ENCODE results near the gene EPHB1. TPM values are rescaled to one million over a fixed set of nuclear protein-coding genes. Genes with fewer than 3 reads are reported as not detected.
A peak's percentile ranks its signal among the peaks of the same experiment; 100 is the strongest.

Gene EPHB1
- total RNA-seq, 8 experiments from 2014 or later, result 0.31 to 21.1 (median 13.7) TPM; not detected in 1

DNA sequence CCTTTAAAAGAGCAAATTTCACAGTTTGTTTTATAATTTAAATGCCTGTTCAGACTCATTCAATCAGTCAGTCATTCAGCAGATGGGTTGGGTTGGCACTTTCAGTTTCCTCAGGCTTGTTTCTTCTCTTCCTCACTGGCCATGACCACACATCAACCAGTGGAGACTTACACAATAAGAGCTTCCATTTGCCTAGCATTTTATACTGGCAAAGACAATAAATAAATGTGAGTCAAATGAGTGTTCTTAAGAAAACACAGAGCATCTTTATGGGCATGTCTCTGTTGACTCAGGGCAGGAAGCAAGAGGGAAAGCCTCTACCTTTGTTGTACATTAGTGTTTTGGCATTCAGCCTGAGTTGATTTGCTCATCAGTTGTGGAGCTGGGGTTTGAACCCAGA, 122.6 kb downstream of the EPHB1 start:
- Histone ChIP-seq H3K4me3 (no peak overlapping the region), H3K4me1 (replicated peaks in 1 of 2) (peaks cover 10 to 18% of the 10 kb centered on the region in 2 donors), H3K27ac (no peak overlapping the region)
- no peak for ATAC-seq (replicated peaks in 6 of 8)
- in situ Hi-C loops (cut with MboI; ENCODE audit: low pct_unique_long_range_greater_than_20kb in 2 of 9, low sequenced_read_pairs in 9 of 9, unreplicated experiment in 9 of 9), result no loop called here

DNA sequence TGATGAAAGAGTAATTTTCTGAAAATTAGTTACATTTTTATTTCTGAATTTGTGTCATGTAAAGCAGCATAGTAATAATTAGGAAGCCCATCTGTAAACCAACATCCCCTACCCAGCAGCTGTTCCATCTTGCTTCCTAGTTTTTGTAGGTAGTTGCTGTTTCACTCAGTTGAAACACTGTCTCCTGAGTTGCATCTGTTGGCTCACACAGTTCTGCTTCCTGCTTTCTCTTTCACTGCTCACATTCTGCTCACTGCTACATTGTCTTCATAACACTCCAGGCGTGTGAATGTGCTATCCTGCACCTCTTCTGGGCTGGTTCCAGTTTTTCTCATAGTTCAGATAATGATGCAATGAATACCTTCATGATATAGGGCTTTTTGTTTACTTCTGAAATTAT, 123.4 kb downstream of the EPHB1 start:
- Histone ChIP-seq H3K4me1 (replicated peaks in 1 of 2) (peaks cover 10 to 13% of the 10 kb centered on the region in 2 donors), H3K4me3 (no peak overlapping the region), H3K27ac (no peak overlapping the region)
- ATAC-seq (replicated peaks in 6 of 8), result no peak
- in situ Hi-C loops (cut with MboI; ENCODE audit: low pct_unique_long_range_greater_than_20kb in 2 of 9, low sequenced_read_pairs in 9 of 9, unreplicated experiment in 9 of 9), result no loop called here
- WGBS, 10 experiments, result 17 to 88% (median 33%) methylated on average over 1 of the region's 1 CpG; no CpG with 5 or more reads in 7 of the 10 experiments

DNA sequence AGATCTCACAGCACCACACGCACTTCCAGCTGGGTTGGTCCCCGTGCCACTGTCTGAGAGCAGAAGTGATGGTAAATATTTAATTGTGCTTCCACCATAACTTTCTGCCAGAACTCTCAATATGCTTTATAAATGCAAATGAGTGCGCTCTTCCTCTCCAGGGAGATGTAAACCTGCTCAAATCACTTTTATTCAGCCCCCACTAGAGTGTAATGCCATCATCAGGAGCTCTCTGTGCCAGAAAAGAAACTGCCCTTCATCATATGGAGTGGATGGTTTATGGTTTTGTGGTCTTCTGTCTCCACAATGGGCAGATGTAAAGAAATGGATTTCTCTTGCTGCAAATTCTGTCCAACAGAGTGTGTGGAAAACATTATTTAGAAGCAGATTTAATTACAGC, 127.0 kb downstream of the EPHB1 start:
- WGBS, 10 experiments, result 64 to 100% (median 78%) methylated on average over 1 to 3 of the region's 3 CpGs; no CpG with 5 or more reads in 6 of the 10 experiments
- no peak overlapping the region for H3K4me3 ChIP-seq
- in situ Hi-C loops (cut with MboI; ENCODE audit: low pct_unique_long_range_greater_than_20kb in 2 of 9, low sequenced_read_pairs in 9 of 9, unreplicated experiment in 9 of 9), result no loop called here
- H3K27ac ChIP-seq, result no peak overlapping the region
- peaks cover 4 to 13% of the 10 kb centered on the region in 2 donors for H3K4me1 ChIP-seq (replicated peaks in 1 of 2)
- peak in 2 of 8 experiments; percentile 43 to 61 for ATAC-seq (replicated peaks in 6 of 8)

DNA sequence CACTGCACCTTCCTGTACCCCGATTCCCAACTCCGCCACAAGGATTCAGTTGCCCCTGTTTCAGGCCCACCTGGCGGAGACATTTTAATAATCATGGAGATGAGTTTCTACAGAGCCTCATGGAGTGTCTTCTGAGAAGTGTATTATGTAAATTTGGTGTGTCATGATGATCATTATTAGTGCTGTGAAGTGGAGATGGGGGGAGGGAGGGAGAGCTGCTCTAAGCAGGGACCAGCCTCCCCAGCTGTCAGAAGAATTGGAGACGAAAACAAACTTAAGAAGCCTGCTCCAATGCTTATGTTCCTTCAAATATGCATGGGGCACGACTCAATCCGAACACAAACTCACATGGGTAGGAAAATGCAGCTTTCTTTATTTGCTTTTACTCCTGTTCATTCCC, 127.8 kb downstream of the EPHB1 start:
- in situ Hi-C loops (cut with MboI; ENCODE audit: low pct_unique_long_range_greater_than_20kb in 2 of 9, low sequenced_read_pairs in 9 of 9, unreplicated experiment in 9 of 9), result no loop called here
- peak in 1 of 8 experiments; percentile 45 for ATAC-seq (replicated peaks in 6 of 8)
- Histone ChIP-seq H3K4me1 (replicated peaks in 1 of 2) (peaks cover 9 to 13% of the 10 kb centered on the region in 2 donors), H3K4me3 (no peak overlapping the region), H3K27ac (no peak overlapping the region)
- 65 to 100% (median 90%) methylated on average over 1 to 6 of the region's 6 CpGs; no CpG with 5 or more reads in 2 of the 10 experiments for WGBS, 10 experiments

DNA sequence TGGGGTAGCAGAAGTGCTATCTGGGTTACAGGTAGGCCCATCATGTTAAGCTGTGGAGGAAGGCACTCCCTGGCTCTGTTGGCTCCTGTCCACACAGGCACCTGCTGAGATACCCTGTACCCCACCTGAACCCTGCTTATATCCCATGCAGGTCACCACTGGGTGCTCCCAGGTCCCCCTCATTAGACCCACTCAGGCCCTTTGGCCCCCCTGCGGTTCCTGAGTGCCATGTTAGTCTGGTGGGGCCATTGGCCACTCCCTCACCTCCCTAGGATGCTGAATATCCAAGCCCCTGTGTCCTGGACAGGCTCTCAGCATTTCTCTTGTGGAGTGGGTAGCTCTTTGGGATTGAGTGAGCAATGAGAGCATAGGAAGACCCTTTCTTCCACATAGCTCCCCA, 128.2 kb downstream of the EPHB1 start:
- Histone ChIP-seq H3K4me3 (no peak overlapping the region), H3K27ac (no peak overlapping the region), H3K4me1 (replicated peaks in 1 of 2) (peaks cover 10 to 13% of the 10 kb centered on the region in 2 donors)
- ATAC-seq (replicated peaks in 6 of 8), result no peak
- 0 to 100% methylated on average over 1 of the region's 1 CpG; no CpG with 5 or more reads in 8 of the 10 experiments for WGBS, 10 experiments
- in situ Hi-C loops (cut with MboI; ENCODE audit: low pct_unique_long_range_greater_than_20kb in 2 of 9, low sequenced_read_pairs in 9 of 9, unreplicated experiment in 9 of 9), result no loop called here

DNA sequence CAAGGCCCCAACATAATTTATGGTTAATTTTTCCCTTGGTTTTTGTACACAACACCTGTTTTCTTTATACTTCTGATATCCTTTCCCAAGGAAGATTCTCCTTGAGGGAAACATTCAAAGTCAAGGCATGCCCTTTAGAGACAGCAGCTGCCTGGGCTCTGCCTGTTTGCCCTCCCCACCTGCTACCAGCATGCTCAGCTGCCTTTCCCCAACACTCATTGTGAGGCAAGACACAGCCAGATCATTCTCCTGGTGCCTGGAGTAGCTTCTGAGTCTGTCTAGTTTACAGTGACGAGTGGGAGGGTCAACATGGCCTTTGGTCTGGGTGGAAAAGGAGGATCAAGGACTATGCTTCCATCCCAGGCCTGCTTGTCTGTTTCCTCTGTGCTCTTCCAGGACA, 132.5 kb downstream of the EPHB1 start:
- peaks cover 2 to 11% of the 10 kb centered on the region in 2 donors for H3K4me1 ChIP-seq (replicated peaks in 1 of 2)
- in situ Hi-C loops (cut with MboI; ENCODE audit: low pct_unique_long_range_greater_than_20kb in 2 of 9, low sequenced_read_pairs in 9 of 9, unreplicated experiment in 9 of 9), result no loop called here
- 17 to 86% (median 67%) methylated on average over 1 of the region's 1 CpG; no CpG with 5 or more reads in 4 of the 10 experiments for WGBS, 10 experiments

DNA sequence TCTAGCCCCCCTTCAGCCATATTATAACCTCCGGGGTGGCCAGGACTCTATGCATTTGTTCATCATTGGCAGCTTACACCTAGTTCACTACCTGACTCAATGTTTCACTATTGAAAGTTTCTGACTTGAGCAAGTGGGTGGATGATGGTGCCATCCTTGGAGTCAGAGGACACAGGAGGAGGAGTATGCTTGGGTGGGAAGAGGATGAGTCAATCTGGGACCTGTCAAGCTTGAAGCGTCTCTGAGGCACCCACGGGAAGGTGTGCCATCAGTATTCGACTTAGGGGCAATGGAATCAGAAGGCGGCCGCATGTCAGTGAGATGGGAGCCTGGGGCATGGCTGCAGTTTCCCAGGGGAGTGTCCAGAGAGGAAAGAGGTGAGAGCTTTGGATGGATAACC, 133.3 kb downstream of the EPHB1 start:
- Histone ChIP-seq H3K4me3 (no peak overlapping the region), H3K27ac (no peak overlapping the region), H3K4me1 (replicated peaks in 1 of 2) (peaks cover 0 to 11% of the 10 kb centered on the region in 2 donors)
- ATAC-seq (replicated peaks in 6 of 8), result no peak
- WGBS, 10 experiments, result 20 to 100% (median 83%) methylated on average over 1 to 6 of the region's 6 CpGs; no CpG with 5 or more reads in 2 of the 10 experiments
- in situ Hi-C loops (cut with MboI; ENCODE audit: low pct_unique_long_range_greater_than_20kb in 2 of 9, low sequenced_read_pairs in 9 of 9, unreplicated experiment in 9 of 9), result no loop called here

More for the DNA sequence above, 132.5 kb downstream of the EPHB1 start:
- no peak overlapping the region for H3K27ac ChIP-seq
- no peak overlapping the region for H3K4me3 ChIP-seq
- ATAC-seq (replicated peaks in 6 of 8), result peak in 2 of 8 experiments; percentile 28 to 56

DNA sequence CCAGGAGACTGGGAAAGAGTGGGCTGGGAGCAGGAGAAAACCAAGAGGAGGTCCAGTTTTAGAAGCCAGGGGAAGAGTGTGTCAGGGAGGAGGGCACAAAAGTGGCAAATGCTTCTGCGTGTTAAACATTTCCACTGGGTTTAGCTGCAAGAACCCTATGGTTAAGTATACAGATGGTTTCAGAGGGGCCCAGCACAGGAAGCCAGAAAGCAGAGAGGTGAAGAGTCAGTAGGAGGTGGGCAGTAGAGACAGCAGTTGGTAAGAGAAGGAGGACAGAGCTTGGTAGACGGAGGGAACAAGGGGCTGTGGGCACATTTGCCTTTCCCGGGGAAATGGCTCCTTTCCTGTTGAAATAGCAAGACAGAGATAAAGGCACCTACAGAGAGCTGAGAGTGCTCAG, 133.8 kb downstream of the EPHB1 start:
- Histone ChIP-seq H3K27ac (no peak overlapping the region), H3K4me3 (no peak overlapping the region), H3K4me1 (replicated peaks in 1 of 2) (peaks cover 0 to 11% of the 10 kb centered on the region in 2 donors)
- in situ Hi-C loops (cut with MboI; ENCODE audit: low pct_unique_long_range_greater_than_20kb in 2 of 9, low sequenced_read_pairs in 9 of 9, unreplicated experiment in 9 of 9), result no loop called here
- WGBS, 10 experiments, result 65 to 100% (median 94%) methylated on average over 1 to 3 of the region's 3 CpGs; no CpG with 5 or more reads in 5 of the 10 experiments
- no peak for ATAC-seq (replicated peaks in 6 of 8)

DNA sequence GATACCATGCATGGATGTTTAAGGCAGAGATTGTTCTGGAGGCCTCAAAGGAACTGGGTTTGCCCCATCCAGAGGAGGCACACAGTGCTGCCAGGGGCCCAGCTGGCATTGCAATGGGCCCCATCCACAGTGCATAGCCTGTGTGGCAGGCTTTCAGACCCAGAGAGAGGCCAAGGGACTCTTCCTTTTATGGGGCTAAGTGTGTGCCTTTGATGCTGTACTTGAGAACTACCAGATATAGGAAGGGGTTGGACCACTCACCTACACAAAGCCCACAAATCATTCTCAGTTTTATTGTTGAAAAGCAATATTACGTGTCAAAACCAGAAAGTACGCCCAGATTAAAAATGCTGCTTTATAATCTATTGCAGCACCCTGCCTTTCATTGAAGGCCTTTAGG, 134.9 kb downstream of the EPHB1 start:
- no peak overlapping the region for H3K4me3 ChIP-seq
- no peak for ATAC-seq (replicated peaks in 6 of 8)
- 72 to 100% (median 95%) methylated on average over 1 to 2 of the region's 2 CpGs; no CpG with 5 or more reads in 4 of the 10 experiments for WGBS, 10 experiments
- peaks cover 8 to 15% of the 10 kb centered on the region in 2 donors for H3K4me1 ChIP-seq (replicated peaks in 1 of 2)
- H3K27ac ChIP-seq, result no peak overlapping the region
- in situ Hi-C loops (cut with MboI; ENCODE audit: low pct_unique_long_range_greater_than_20kb in 2 of 9, low sequenced_read_pairs in 9 of 9, unreplicated experiment in 9 of 9), result no loop called here

DNA sequence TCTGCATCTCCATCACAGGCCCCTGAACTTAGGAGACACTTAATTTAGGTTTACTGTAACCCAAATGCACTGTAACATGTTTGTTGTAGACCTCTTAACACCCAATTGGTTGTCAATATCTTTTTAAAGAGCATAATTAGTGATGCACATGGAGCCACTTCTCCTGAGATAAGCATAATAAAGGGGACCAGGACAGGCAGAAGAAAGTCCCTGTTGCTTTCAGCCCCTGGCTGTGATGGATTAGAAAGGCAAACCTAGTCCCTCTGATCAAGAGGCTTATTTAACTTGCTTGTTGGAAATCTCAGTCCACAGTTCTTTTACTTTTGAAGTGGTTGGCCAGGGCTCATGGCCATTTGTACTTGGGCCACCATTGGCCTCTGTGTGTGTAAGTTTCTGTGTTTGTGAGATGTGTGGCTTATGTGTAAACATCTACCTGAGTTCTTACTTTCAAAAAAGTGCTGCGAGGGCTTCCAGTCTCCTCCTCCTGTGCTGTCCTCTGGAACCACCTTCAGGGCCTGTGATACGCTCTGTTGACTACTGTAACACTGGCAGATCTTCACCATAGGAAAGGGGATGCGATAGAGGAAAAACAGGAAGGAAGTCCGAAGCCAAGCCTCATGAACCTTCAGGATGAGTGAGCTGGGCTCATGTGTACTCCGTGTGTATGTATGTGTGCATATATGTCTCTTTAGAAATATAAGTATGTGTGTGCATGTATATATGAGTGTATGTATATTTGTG, 136.2 kb downstream of the EPHB1 start:
- no peak overlapping the region for H3K4me3 ChIP-seq
- in situ Hi-C loops (cut with MboI; ENCODE audit: low pct_unique_long_range_greater_than_20kb in 2 of 9, low sequenced_read_pairs in 9 of 9, unreplicated experiment in 9 of 9), result no loop called here
- WGBS, 10 experiments, result 20 to 100% (median 83%) methylated on average over 1 to 5 of the region's 5 CpGs; no CpG with 5 or more reads in 5 of the 10 experiments
- ATAC-seq (replicated peaks in 6 of 8), result no peak
- no peak overlapping the region for H3K27ac ChIP-seq
- H3K4me1 ChIP-seq (replicated peaks in 1 of 2), result peaks cover 15 to 23% of the 10 kb centered on the region in 2 donors

DNA sequence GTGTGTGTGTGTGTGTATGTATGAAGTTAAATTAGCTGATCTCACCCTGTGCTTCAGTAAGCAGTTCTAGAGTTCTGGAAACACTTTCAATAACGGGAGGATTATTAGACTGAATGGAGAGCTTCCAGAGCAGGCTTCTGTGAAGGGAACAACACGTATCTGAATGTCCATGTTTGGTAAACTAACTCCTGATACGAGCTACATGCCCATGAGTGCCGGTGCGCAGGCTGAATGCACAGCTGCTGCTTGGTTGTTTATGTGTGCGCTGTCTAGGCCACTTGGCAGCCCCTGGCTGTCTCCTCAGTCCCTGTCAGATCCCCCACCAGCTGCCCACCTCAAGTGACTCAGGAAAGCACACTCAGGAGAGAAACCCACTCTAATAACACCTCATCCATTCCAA, 137.0 kb downstream of the EPHB1 start:
- ATAC-seq (replicated peaks in 6 of 8), result no peak
- no peak overlapping the region for H3K27ac ChIP-seq
- peaks cover 23 to 31% of the 10 kb centered on the region in 2 donors for H3K4me1 ChIP-seq (replicated peaks in 1 of 2)
- in situ Hi-C loops (cut with MboI; ENCODE audit: low pct_unique_long_range_greater_than_20kb in 2 of 9, low sequenced_read_pairs in 9 of 9, unreplicated experiment in 9 of 9), result no loop called here
- 68 to 91% (median 82%) methylated on average over 1 to 5 of the region's 6 CpGs; no CpG with 5 or more reads in 5 of the 10 experiments for WGBS, 10 experiments
- no peak overlapping the region for H3K4me3 ChIP-seq

DNA sequence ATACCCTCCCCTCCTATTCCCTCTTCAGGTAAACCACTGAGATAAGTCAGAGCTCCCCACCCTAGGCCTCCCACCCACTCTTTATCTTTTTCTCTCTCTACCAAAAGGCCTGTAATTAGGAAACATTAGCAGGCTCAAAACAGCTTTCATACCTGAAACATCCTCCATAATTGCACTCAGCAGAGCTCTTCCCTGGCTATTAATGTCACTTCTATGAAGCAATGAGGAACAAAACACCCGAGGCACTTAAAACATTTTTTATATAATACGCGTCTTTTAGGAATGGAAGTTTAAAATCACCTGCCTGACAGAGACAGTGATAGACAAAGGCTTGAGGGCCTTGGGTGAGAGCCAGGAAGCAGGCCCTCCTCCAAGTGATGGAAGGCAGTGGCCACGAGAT, 138.9 kb downstream of the EPHB1 start:
- Histone ChIP-seq H3K4me1 (replicated peaks in 1 of 2) (peaks cover 43 to 44% of the 10 kb centered on the region in 2 donors), H3K27ac (no peak overlapping the region), H3K4me3 (no peak overlapping the region)
- in situ Hi-C loops (cut with MboI; ENCODE audit: low pct_unique_long_range_greater_than_20kb in 2 of 9, low sequenced_read_pairs in 9 of 9, unreplicated experiment in 9 of 9), result no loop called here
- ATAC-seq (replicated peaks in 6 of 8), result no peak
- WGBS, 10 experiments, result 33 to 100% (median 68%) methylated on average over 1 to 4 of the region's 4 CpGs; no CpG with 5 or more reads in 4 of the 10 experiments

DNA sequence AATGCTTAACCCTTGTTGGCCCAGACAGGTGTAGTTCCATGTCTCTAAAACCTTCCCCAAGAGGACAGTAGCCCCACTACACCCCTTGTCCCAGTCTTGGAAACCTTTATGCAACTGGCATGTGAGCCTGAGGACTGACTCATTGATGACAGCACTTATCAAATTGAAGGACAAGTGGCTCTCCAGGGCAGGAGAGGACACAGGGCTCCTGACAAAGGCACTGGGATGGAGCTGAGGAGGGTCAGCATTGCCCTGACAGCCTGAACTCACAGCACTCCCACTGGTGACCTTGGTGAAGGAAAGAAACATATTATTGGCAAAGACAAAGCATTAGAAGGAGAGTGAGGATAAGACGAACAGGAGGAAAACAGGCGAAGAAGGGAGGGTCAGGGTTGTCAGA, 139.9 kb downstream of the EPHB1 start:
- H3K4me1 ChIP-seq (replicated peaks in 1 of 2), result peaks cover 51 to 52% of the 10 kb centered on the region in 2 donors
- H3K27ac ChIP-seq, result no peak overlapping the region
- WGBS, 10 experiments, result 32 to 100% (median 80%) methylated on average over 1 to 2 of the region's 2 CpGs; no CpG with 5 or more reads in 1 of the 10 experiments
- ATAC-seq (replicated peaks in 6 of 8), result no peak
- in situ Hi-C loops (cut with MboI; ENCODE audit: low pct_unique_long_range_greater_than_20kb in 2 of 9, low sequenced_read_pairs in 9 of 9, unreplicated experiment in 9 of 9), result no loop called here
- H3K4me3 ChIP-seq, result no peak overlapping the region

Data from motor neuron (in vitro differentiated cells).